ENCODE results near the gene MGAT5. TPM values are rescaled to one million over a fixed set of nuclear protein-coding genes. Genes with fewer than 3 reads are reported as not detected.

MGAT5 gene
- total and polyA plus RNA-seq, 4 donors = 3.6 to 53.7 (median 31.3) TPM

GRCh38 chr2:134357814-134358213 is 103.9 kb downstream of the MGAT5 start:
- WGBS, 2 donors = 79 to 96% methylated on average over 3 of the region's 3 CpGs
- DNase-seq (no peak), ATAC-seq (ENCODE audit: insufficient read depth, low FRiP score) (no peak)
- Histone ChIP-seq H3K4me1 (ENCODE audit: control insufficient read depth in 5 of 5, insufficient read depth in 5 of 5, low read length in 5 of 5) (peaks cover 5 to 26% (median 11%) of the 10 kb centered on the region in 5 donors), H3K27me3 (ENCODE audit: control insufficient read depth in 3 of 3, insufficient read depth in 3 of 3, low read length in 2 of 3) (no peaks in the 10 kb centered on the region), H3K4me3 (no peak overlapping the region), H3K27ac (ENCODE audit: low read depth in 1 of 2, low read length in 1 of 2) (no peak overlapping the region), H3K36me3 (ENCODE audit: control insufficient read depth in 4 of 4, insufficient read depth in 4 of 4, low read length in 4 of 4) (peaks cover 0 to 11% (median 4%) of the 10 kb centered on the region in 4 donors), H3K9me3 (ENCODE audit: control insufficient read depth in 4 of 4, insufficient read depth in 3 of 4, low read length in 3 of 4) (no peaks in the 10 kb centered on the region), H3K9ac (ENCODE audit: insufficient read depth in 1 of 2, low read length in 2 of 2) (no peak overlapping the region)
- TF ChIP-seq, protein P1, sequence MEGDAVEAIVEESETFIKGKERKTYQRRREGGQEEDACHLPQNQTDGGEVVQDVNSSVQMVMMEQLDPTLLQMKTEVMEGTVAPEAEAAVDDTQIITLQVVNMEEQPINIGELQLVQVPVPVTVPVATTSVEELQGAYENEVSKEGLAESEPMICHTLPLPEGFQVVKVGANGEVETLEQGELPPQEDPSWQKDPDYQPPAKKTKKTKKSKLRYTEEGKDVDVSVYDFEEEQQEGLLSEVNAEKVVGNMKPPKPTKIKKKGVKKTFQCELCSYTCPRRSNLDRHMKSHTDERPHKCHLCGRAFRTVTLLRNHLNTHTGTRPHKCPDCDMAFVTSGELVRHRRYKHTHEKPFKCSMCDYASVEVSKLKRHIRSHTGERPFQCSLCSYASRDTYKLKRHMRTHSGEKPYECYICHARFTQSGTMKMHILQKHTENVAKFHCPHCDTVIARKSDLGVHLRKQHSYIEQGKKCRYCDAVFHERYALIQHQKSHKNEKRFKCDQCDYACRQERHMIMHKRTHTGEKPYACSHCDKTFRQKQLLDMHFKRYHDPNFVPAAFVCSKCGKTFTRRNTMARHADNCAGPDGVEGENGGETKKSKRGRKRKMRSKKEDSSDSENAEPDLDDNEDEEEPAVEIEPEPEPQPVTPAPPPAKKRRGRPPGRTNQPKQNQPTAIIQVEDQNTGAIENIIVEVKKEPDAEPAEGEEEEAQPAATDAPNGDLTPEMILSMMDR (IDR thresholded peaks at IDR 0.05; ENCODE audit: control extremely low read depth, extremely low read depth) = no peak

GRCh38 chr2:134359367-134360081 is 105.7 kb downstream of the MGAT5 start:
- Histone ChIP-seq H3K9ac (ENCODE audit: insufficient read depth in 1 of 2, low read length in 2 of 2) (no peak overlapping the region), H3K9me3 (ENCODE audit: control insufficient read depth in 4 of 4, insufficient read depth in 3 of 4, low read length in 3 of 4) (no peaks in the 10 kb centered on the region), H3K27me3 (ENCODE audit: control insufficient read depth in 3 of 3, insufficient read depth in 3 of 3, low read length in 2 of 3) (no peaks in the 10 kb centered on the region), H3K4me3 (no peak overlapping the region), H3K27ac (ENCODE audit: low read depth in 1 of 2, low read length in 1 of 2) (peak overlapping the region; percentile 11 to 15), H3K36me3 (ENCODE audit: control insufficient read depth in 4 of 4, insufficient read depth in 4 of 4, low read length in 4 of 4) (peaks cover 0 to 17% (median 3%) of the 10 kb centered on the region in 4 donors), H3K4me1 (ENCODE audit: control insufficient read depth in 5 of 5, insufficient read depth in 5 of 5, low read length in 5 of 5) (peaks cover 5 to 29% (median 11%) of the 10 kb centered on the region in 5 donors)
- WGBS, 2 donors = 47 to 75% methylated on average over 10 of the region's 10 CpGs
- ATAC-seq (ENCODE audit: insufficient read depth, low FRiP score) (peak; percentile 41), DNase-seq (peak; percentile 38 to 53 (median 43))
- TF ChIP-seq, protein P1 (IDR thresholded peaks at IDR 0.05; ENCODE audit: control extremely low read depth, extremely low read depth) = no peak

DNA sequence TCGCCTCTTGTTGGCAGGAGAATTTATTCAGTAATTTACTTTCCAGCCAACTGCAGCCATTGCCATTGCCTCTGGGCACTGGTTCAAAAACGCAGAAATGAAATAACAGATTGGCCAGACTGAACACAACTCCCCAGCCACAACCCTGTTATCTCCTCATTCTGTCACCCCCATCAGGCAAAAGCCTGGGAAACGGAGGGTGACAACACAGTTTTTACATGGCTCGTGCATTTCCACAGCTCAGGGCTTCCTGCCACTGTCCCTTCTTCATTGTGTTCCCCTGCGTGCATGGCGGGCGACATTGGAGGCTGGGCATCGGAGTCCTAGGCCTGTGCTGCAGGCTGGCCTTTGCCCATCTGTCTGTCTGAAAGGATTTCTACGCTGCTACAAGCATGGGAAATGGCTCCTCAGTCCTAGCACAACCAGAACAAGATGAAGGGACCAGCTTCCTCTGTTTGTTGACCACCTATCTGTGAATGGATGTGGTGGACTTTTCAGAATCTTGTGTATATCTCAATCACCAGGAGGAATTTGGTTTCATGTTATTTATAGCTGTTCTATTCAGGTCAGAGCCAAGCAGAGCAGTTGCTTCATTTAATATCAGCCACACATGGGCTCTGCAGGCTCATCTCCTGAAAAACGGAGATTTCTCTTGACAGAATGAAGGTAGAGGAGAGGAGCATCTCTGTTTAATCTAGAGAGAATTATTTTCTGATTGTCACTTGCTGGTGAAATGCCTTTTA is 107.0 kb downstream of the MGAT5 start:
- Histone ChIP-seq H3K36me3 (ENCODE audit: control insufficient read depth in 4 of 4, insufficient read depth in 4 of 4, low read length in 4 of 4) (peaks cover 0 to 17% (median 3%) of the 10 kb centered on the region in 4 donors), H3K9ac (ENCODE audit: insufficient read depth in 1 of 2, low read length in 2 of 2) (no peak overlapping the region), H3K4me1 (ENCODE audit: control insufficient read depth in 5 of 5, insufficient read depth in 5 of 5, low read length in 5 of 5) (peaks cover 5 to 29% (median 11%) of the 10 kb centered on the region in 5 donors), H3K4me3 (no peak overlapping the region), H3K9me3 (ENCODE audit: control insufficient read depth in 4 of 4, insufficient read depth in 3 of 4, low read length in 3 of 4) (no peaks in the 10 kb centered on the region), H3K27me3 (ENCODE audit: control insufficient read depth in 3 of 3, insufficient read depth in 3 of 3, low read length in 2 of 3) (no peaks in the 10 kb centered on the region), H3K27ac (ENCODE audit: low read depth in 1 of 2, low read length in 1 of 2) (peak overlapping the region in 1 of 2 donors; percentile 70)
- TF ChIP-seq, protein P1 (IDR thresholded peaks at IDR 0.05; ENCODE audit: control extremely low read depth, extremely low read depth) = no peak
- 77 to 81% methylated on average over 10 of the region's 10 CpGs for WGBS, 2 donors
- peak; percentile 69 to 83 (median 80) for DNase-seq
- ATAC-seq (ENCODE audit: insufficient read depth, low FRiP score) = no peak
